SK-N-MC (cell line): Measurements from ENCODE around the gene RBMS3.

Experiments
- DNase-seq: peaks from one replicate; pipeline ENCODE4 v3.0.0-alpha.2; 2011; ENCODE audit warnings: low read depth, low spot score
- H3K27ac ChIP-seq: fragments of 200-600 bp; sonication (generic); 2 replicates; pipeline ENCODE4 v1.5.1; 2016; ENCODE audit warnings: mixed run types
- H3K36me3 ChIP-seq: fragments of 200-600 bp; sonication (generic); 2 replicates; pipeline ENCODE4 v1.6.1; 2017; ENCODE audit warnings: antibody characterized with exemption, low read length, mixed read lengths; ENCODE audit not compliant: insufficient read depth
- H3K4me3 ChIP-seq: fragments of 200-600 bp; sonication (generic); 2 replicates; pipeline ENCODE4 v1.5.1; 2016
- H3K9ac ChIP-seq: fragments of 200-600 bp; sonication (generic); 2 replicates; pipeline ENCODE4 v1.8.0; 2017; ENCODE audit warnings: mixed run types, mixed read lengths; ENCODE audit not compliant: insufficient read length
- H3K9me3 ChIP-seq: fragments of 200-600 bp; sonication (generic); 2 replicates; pipeline ENCODE4 v1.6.1; 2017; ENCODE audit warnings: low read depth, mild to moderate bottlenecking, antibody characterized with exemption, low read length, moderate library complexity, mixed read lengths
- EZH2 ChIP-seq: fragments of 200-600 bp; sonication (generic); IDR thresholded peaks from one replicate; pipeline ENCODE4 v1.6.1; 2017; ENCODE audit warnings: antibody characterized with exemption
- FOXP2 ChIP-seq: optimal IDR thresholded peaks from 2 replicates; pipeline ENCODE3; 2011; ENCODE audit warnings: mild to moderate bottlenecking, moderate library complexity; ENCODE audit not compliant: insufficient read depth; ENCODE audit errors: extremely low read length, control extremely low read depth
- POLR2AphosphoS5 ChIP-seq: IDR thresholded peaks from 2 replicates; pipeline ENCODE4 v1.6.1; 2012; ENCODE audit warnings: mild to moderate bottlenecking, low read depth, low read length, borderline replicate concordance

Gene RBMS3

GRCh38 chr3:29826712-29827111 lies 545.8 kb downstream of the RBMS3 start:
- no peaks in the 10 kb centered on the region for H3K36me3 ChIP-seq
- TF ChIP-seq FOXP2 (no peak), EZH2 (no peak), POLR2AphosphoS5 (no peak)

DNA sequence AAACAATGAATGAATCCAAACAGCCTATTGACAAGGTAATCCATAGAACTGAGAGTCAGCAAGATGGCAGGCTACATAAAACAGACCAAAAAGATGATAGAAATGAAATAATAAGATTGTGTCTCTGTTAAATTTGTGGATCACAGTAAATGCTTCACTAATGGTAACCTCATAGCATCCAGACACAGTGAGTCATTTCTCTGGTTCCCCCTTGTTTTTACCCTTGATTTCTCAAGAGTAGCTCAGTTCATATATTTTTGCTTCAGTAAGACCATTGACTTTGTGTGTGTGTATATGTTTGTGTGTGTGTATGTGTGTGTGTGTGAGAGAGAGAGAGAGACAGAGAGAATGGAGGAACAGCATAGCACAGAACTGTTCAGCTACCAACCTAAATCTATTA lies 546.9 kb downstream of the RBMS3 start:
- H3K9ac ChIP-seq = no peak overlapping the region
- TF ChIP-seq EZH2 (no peak), FOXP2 (no peak), POLR2AphosphoS5 (no peak)
- no peak overlapping the region for H3K27ac ChIP-seq
- no peak overlapping the region for H3K4me3 ChIP-seq
- H3K36me3 ChIP-seq = no peaks in the 10 kb centered on the region
- DNase-seq = no peak
- no peaks in the 10 kb centered on the region for H3K9me3 ChIP-seq

More at GRCh38 chr3:29826712-29827111, 545.8 kb downstream of the RBMS3 start:
- no peak overlapping the region for H3K9ac ChIP-seq
- H3K9me3 ChIP-seq = no peaks in the 10 kb centered on the region
- H3K27ac ChIP-seq = no peak overlapping the region
- no peak overlapping the region for H3K4me3 ChIP-seq
- no peak for DNase-seq

GRCh38 chr3:29829340-29829739 lies 548.5 kb downstream of the RBMS3 start:
- Histone ChIP-seq H3K36me3 (no peaks in the 10 kb centered on the region), H3K4me3 (no peak overlapping the region), H3K9me3 (no peaks in the 10 kb centered on the region), H3K9ac (no peak overlapping the region), H3K27ac (no peak overlapping the region)
- no peak for DNase-seq
- TF ChIP-seq POLR2AphosphoS5 = no peak
- no peak for TF ChIP-seq EZH2
- TF ChIP-seq FOXP2 = no peak

GRCh38 chr3:29850641-29851040 lies 569.8 kb downstream of the RBMS3 start:
- TF ChIP-seq FOXP2 (no peak), EZH2 (no peak), POLR2AphosphoS5 (no peak)
- no peak overlapping the region for H3K9ac ChIP-seq
- H3K9me3 ChIP-seq = no peaks in the 10 kb centered on the region
- H3K4me3 ChIP-seq = no peak overlapping the region
- no peak overlapping the region for H3K27ac ChIP-seq
- no peaks in the 10 kb centered on the region for H3K36me3 ChIP-seq
- DNase-seq = no peak

DNA sequence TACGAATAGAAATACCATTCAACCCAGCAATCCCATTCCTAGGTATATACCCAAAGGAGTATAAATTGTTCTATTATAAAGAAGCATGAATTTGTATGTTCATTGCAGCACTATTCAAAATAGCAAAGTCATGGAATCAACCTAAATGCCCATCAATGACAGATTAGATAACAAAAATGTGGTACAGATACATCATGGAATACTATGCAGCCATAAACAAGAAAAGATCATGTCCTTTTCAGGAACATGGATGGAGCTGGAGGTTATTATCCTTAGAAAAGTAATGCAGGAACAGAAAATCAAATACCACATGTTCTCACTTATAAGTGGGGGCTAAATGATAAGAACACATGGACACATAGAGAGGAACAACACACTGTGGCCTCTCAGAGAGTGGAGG lies 571.9 kb downstream of the RBMS3 start:
- Histone ChIP-seq H3K36me3 (no peaks in the 10 kb centered on the region), H3K4me3 (no peak overlapping the region), H3K27ac (no peak overlapping the region), H3K9me3 (no peaks in the 10 kb centered on the region), H3K9ac (no peak overlapping the region)
- TF ChIP-seq FOXP2 (no peak), EZH2 (no peak), POLR2AphosphoS5 (no peak)
- no peak for DNase-seq

DNA sequence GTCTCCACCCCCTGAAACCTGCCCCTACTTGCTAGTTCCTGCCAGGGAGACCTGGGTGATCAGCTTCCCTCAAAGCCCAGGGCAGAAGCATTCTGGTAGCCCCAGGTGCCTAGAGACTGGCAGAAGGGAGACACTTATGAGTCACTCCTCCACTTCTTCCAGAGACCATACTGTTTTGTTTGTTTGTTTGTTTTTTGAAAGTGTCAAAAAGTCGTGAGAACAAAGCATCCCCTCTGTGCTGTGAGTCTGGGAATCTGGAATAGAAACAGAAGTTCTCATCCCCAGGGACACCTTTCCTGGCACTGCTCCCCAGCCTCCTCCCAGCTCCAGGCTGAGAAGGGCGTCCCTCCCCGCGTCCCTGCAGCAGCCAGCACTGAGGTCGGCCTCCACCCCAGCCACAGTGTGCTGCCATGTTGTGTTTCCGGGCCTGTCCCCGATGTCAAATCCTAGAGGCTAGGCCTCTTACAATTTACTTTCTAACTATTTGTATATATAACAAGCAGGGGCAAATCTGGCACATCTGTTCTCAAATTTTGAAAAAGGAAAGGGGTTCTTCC lies 573.0 kb downstream of the RBMS3 start:
- DNase-seq = no peak
- Histone ChIP-seq H3K9ac (no peak overlapping the region), H3K27ac (no peak overlapping the region), H3K4me3 (no peak overlapping the region), H3K9me3 (no peaks in the 10 kb centered on the region), H3K36me3 (no peaks in the 10 kb centered on the region)
- no peak for TF ChIP-seq EZH2
- TF ChIP-seq POLR2AphosphoS5 = no peak
- TF ChIP-seq FOXP2 = no peak

DNA sequence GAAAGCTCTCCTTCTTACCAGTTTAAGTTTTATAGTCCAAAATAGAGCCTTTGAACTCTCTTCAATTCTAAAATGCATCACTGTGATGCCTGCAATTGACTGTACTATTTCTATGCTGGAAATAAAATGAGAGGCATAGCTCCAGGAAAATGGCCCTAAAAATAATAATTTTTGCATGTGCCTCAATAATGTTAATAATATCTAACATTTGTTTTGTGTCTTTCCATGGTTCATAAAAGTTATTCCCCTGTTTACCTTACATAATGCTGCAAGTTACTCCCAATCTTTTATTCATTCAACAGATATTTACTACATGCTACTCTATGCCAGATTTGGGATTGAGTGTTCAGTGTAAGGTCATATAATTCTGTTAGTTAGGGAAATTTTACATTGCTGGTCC lies 574.0 kb downstream of the RBMS3 start:
- TF ChIP-seq POLR2AphosphoS5 = no peak
- no peak for TF ChIP-seq FOXP2
- no peak for TF ChIP-seq EZH2
- Histone ChIP-seq H3K36me3 (no peaks in the 10 kb centered on the region), H3K4me3 (no peak overlapping the region), H3K9ac (no peak overlapping the region), H3K27ac (no peak overlapping the region), H3K9me3 (no peaks in the 10 kb centered on the region)
- no peak for DNase-seq

DNA sequence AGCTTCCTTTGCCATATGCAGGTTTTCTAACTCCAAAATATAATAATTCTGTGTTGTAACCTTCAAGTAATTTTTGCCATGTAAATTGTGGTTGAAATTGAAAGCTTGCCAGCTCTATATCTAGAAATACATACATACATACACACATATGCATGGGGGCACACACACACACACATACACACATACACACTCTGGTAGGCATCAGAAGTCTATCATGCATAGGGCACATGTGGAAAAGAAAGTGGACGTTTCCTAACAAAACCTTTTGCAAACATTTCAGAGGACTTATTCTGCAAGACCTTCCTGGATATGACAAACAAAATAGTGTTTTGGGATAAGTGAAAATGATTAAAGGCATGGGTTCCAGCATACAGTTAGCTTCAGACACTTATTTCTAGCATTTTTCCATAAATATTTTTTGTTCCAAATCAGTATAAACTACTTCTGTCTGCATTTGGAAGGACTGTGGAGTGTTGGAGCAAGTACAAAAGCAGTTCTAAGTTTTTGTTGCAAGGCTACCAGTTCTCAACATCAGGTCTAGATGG lies 578.9 kb downstream of the RBMS3 start:
- Histone ChIP-seq H3K27ac (no peak overlapping the region), H3K9me3 (no peaks in the 10 kb centered on the region), H3K36me3 (no peaks in the 10 kb centered on the region), H3K9ac (no peak overlapping the region), H3K4me3 (no peak overlapping the region)
- TF ChIP-seq FOXP2 (no peak), EZH2 (no peak), POLR2AphosphoS5 (no peak)
- DNase-seq = no peak

DNA sequence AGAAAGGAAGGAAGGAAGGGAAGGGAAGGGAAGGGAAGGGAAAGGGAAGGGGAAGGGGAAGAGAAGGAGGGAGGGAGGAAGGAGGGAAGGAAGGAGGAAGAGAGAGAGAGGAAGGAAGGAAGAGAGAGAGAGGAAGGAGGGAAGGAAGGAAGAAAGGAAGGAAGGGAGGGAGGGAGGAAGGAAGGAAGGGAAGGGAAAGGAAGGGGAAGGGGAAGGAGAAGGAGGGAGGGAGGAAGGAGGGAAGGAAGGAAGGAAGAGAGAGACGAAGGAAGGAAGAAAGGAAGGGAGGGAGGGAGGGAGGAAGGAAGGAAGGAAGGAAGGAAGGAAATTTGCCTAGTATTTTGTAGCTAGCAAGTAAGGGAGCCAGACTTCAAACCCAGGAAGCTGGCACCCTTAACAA lies 583.9 kb downstream of the RBMS3 start:
- TF ChIP-seq FOXP2 = no peak
- TF ChIP-seq POLR2AphosphoS5 = no peak
- no peak for TF ChIP-seq EZH2
- H3K9me3 ChIP-seq = no peaks in the 10 kb centered on the region
- no peaks in the 10 kb centered on the region for H3K36me3 ChIP-seq
- DNase-seq = no peak
- no peak overlapping the region for H3K9ac ChIP-seq
- H3K27ac ChIP-seq = no peak overlapping the region
- H3K4me3 ChIP-seq = no peak overlapping the region
